Measurements from ENCODE around the gene IDE. TPM values are rescaled to one million over a fixed set of nuclear protein-coding genes. Genes with fewer than 3 reads are reported as not detected.
"Not testable (repeated sequence)": the region's sequence is repeated elsewhere in the genome, so short reads cannot be mapped to it uniquely, and the experiment has no call there.

The IDE gene
- total and polyA plus RNA-seq, 2 donors (not counting 3 experiments of a cell fraction or from before 2014, with no cell fraction given): 10.7 to 52.6 TPM

DNA sequence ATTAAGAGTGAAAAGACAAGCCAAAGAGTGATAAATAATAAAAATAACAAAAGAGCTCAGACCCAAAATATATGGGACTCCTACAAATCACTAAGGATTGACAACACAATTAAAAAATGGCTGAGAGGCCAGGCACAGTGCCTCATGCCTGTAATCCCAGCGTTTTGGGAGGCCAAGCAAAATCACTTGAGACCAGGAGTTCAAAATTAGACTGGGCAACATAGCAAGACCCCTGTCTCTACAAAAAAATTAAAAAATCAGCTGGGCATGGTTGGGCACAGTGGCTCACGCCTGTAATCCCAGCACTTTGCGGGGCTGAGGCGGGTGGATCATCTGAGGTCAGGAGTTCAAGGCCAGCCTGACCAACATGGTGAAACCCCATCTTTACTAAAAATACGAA, 137.3 kb downstream of the IDE start:
- Histone ChIP-seq H3K4me1 (ENCODE audit: control insufficient read depth, extremely low read depth, insufficient read depth, low read length) (peaks cover 6% of the 10 kb centered on the region), H3K9me3 (replicated peaks; ENCODE audit: control insufficient read depth, insufficient read depth, low read length) (no peaks in the 10 kb centered on the region), H3K4me2 (ENCODE audit: insufficient read depth, low read length) (no peak overlapping the region), H3K9me1 (replicated peaks; ENCODE audit: control insufficient read depth, extremely low read depth, insufficient read depth, low read length) (no peaks in the 10 kb centered on the region), H3K27ac (ENCODE audit: insufficient read depth, low read depth, low read length) (no peak overlapping the region), H3K79me2 (ENCODE audit: control insufficient read depth, insufficient read depth, low read length) (no peaks in the 10 kb centered on the region), H3K9ac (replicated peaks; ENCODE audit: extremely low read depth, insufficient read depth, low read length) (no peak overlapping the region), H4K20me1 (replicated peaks; ENCODE audit: control insufficient read depth, extremely low read depth, insufficient read depth, low read length) (no peaks in the 10 kb centered on the region), H3K4me3 (replicated peaks in 1 of 3; ENCODE audit: insufficient read depth in 1 of 3, low read depth in 1 of 3, low read length in 3 of 3) (no peak overlapping the region), H3K27me3 (ENCODE audit: control insufficient read depth in 2 of 2, insufficient read depth in 2 of 2, low read length in 2 of 2) (no peaks in the 10 kb centered on the region), H3K36me3 (ENCODE audit: control insufficient read depth in 2 of 2, extremely low read depth in 1 of 2, insufficient read depth in 2 of 2, low read length in 2 of 2) (no peaks in the 10 kb centered on the region), H2AFZ (ENCODE audit: low read depth, low read length) (no peak overlapping the region)
- no peak for FAIRE-seq
- TF ChIP-seq MYC (IDR thresholded peaks at IDR 0.05; ENCODE audit: low read depth, low read length): no peak
- CTCF ChIA-PET: interaction anchor here (0.7 to 6.6 kb wide), 6 partner anchors 12 to 480 kb away, joined by 3 to 83 read pairs (median 3); no protein-coding TSS in a partner anchor
- dilution Hi-C loops (cut with MboI; ENCODE audit: extremely low pct_ligation_motif_present, low sequenced_read_pairs): no loop called here
- BruUV-seq (replicated peaks): no TSS peak
- no peak for DNase-seq (ENCODE audit: low read depth, low spot score)
- intact Hi-C loops (cut with micrococcal nuclease): no loop called here
- POLR2A ChIA-PET: interaction anchor here (0.7 kb wide), 1 partner anchor 359 kb away, joined by 6 read pairs; no protein-coding TSS in a partner anchor

- H3K36me3 ChIP-seq (ENCODE audit: control insufficient read depth in 2 of 2, extremely low read depth in 1 of 2, insufficient read depth in 2 of 2, low read length in 2 of 2); dilution Hi-C loops (cut with MboI; ENCODE audit: extremely low pct_ligation_motif_present, low sequenced_read_pairs); H3K27me3 ChIP-seq (ENCODE audit: control insufficient read depth in 2 of 2, insufficient read depth in 2 of 2, low read length in 2 of 2); H4K20me1 ChIP-seq (replicated peaks; ENCODE audit: control insufficient read depth, extremely low read depth, insufficient read depth, low read length); H3K4me1 ChIP-seq (ENCODE audit: control insufficient read depth, extremely low read depth, insufficient read depth, low read length); H3K9ac ChIP-seq (replicated peaks; ENCODE audit: extremely low read depth, insufficient read depth, low read length); H3K4me2 ChIP-seq (ENCODE audit: insufficient read depth, low read length); DNase-seq (ENCODE audit: low read depth, low spot score); H3K9me1 ChIP-seq (replicated peaks; ENCODE audit: control insufficient read depth, extremely low read depth, insufficient read depth, low read length); H3K9me3 ChIP-seq (replicated peaks; ENCODE audit: control insufficient read depth, insufficient read depth, low read length); H3K4me3 ChIP-seq (replicated peaks in 1 of 3; ENCODE audit: insufficient read depth in 1 of 3, low read depth in 1 of 3, low read length in 3 of 3); H2AFZ ChIP-seq (ENCODE audit: low read depth, low read length); H3K79me2 ChIP-seq (ENCODE audit: control insufficient read depth, insufficient read depth, low read length); H3K27ac ChIP-seq (ENCODE audit: insufficient read depth, low read depth, low read length); FAIRE-seq; BruUV-seq (replicated peaks); intact Hi-C loops (cut with micrococcal nuclease): not testable (repeated sequence)
- CTCF ChIA-PET: interaction anchor here (0.7 to 6.6 kb wide), 5 partner anchors 11 to 480 kb away, joined by 3 to 83 read pairs (median 3); no protein-coding TSS in a partner anchor
- POLR2A ChIA-PET: interaction anchor here (0.6 to 0.7 kb wide), 2 partner anchors 145 to 359 kb away, joined by 4 to 6 read pairs; partner anchors contain the start of genes CPEB3 and MARCHF5
Observed at GRCh38 chr10:92436065-92436464, 137.8 kb downstream of the IDE start.
